Jurkat, Clone E6-1 (cell line): ENCODE data around the gene TUBB1.

Source experiments
- DNase-seq: peaks from one replicate; pipeline ENCODE4 v3.0.0-alpha.2; 2011; ENCODE audit warnings: low read depth, low spot score
- H3K4me3 ChIP-seq: 2 replicates; pipeline ENCODE4 v1.5.1; 2011; ENCODE audit warnings: mild to moderate bottlenecking, low read length, control low read depth, moderate library complexity

Gene TUBB1

DNA sequence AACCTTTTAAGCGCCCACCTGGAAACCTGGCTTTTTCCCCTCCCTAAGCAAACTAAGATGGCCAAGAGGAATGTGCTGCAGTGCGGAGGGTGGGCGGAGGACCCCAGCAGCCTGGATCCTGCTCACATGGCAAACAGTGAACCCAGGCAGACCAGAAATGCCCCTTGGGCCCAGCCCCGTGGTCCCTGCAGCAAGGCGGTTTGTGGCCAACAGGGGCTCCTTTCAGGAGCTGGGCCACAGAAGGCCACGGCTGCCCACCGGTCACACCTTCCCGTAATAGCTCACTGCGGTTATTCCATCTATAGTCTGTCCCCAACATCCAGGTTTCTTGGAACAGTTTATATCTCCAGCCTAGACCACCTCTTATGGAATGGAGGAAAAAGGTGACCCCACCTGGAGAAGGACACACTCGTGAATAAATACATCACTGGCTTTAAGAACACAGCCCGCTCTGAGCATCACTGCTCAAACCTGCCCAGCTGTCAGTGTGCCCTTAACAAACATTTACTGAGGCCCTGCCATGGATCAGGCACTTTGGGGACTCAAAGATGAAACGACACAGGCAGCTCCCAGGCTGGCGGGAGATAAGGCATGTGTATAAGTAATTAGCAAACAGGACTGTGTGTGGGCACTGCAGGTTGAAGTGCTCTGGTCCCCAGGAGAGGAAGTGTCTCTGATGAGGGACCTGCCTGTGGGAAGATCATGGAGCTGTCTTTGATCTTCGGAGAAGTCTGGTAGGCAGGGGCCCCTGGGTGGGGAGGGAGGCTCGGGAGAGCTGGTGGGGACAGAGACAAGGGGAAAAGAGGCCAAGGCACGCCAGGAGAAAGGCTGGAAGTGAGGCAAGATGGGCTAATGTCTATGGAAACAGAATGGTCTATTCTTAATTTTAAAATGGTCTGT, 3.2 kb upstream of the TUBB1 start:
- H3K4me3 ChIP-seq, result no peak overlapping the region
- DNase-seq, result no peak

DNA sequence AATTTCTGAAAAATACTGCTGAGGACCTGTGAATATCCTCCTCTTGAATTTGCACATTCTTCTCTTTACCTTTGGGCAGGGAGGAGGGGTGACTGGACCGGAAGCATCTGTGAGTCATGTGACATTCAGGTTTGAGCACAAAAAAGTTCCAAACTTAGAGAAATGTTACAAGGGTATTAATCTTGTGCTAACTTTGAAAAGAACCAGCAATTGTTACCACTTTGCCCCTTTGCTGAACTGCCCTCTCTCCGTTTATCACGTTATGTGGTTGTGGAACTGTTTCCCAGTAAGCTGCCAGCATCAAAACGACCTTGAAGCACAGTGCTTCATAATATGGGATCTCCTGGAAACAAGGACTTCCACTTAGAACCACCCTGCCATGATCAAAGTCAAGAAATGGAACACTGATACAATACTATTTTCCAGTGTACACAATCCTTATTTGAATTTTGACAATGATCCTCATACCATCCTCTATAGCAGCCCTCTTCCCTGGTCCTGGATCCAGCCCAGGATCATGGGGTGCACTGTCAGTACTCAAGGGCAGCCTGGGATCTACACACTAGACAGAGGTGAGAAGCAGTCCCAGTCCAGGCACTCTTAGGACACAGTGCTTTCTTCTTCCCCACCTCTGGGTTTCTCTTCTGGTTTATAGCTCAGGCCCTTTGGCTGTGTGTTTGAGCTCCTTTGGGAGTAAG, 2.3 kb upstream of the TUBB1 start:
- DNase-seq, result no peak
- no peak overlapping the region for H3K4me3 ChIP-seq

DNA sequence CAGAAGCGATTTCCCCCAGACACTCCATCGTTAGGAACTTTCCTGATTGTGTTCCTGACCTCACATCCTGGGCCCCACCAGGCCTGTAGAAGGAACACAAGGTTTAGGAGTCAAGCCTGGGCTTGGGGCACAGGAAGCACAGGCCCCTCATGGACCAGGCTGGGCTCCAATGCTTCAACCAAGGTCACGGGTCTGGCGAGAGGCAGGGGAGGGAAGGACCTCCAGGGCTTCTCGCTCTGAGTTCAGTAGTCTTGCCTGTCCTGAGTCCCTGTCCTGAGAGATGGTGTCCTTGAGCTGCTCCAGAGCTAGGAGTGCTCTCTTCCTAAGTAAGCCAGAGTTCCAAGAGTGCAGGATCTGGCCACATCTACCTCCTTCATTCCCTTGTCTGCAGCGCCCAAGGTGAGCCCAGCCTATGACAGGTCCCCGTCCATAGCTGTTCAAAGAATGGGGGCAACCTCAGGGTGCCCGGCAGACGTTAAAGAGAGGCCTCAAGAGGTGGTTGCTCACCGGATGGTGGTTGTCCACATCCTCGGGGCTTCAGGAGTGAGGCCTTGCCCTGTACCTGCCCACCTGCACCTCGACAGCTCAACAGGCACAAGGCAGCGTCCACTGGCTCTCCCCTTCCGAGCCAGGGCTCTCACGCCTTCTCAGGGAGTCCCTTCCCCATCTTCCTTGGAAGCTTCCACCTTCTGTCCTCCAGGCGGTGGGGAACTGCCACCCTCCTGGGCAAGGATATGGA, 1.6 kb upstream of the TUBB1 start:
- no peak overlapping the region for H3K4me3 ChIP-seq
- no peak for DNase-seq

DNA sequence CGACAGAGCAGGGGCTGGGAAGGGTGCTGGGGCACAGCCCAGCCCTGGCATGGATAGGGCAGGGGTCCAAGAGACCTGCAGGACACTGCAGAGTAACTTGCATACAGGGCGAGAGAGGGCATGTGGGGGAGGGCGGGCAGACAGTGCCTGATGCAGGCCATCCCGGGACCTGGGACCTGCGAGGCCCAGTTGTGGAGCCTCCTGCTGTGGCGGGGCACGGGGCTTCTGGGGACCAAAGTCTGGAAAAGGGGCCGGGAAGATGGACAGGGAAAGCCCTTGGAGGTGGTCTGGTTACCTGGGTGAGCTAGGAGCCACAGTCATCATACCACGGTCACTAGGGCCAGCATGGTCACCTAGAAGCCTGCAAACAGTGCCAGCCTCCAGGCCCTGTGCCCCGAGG, 412 bp upstream of the TUBB1 start:
- no peak for DNase-seq

DNA sequence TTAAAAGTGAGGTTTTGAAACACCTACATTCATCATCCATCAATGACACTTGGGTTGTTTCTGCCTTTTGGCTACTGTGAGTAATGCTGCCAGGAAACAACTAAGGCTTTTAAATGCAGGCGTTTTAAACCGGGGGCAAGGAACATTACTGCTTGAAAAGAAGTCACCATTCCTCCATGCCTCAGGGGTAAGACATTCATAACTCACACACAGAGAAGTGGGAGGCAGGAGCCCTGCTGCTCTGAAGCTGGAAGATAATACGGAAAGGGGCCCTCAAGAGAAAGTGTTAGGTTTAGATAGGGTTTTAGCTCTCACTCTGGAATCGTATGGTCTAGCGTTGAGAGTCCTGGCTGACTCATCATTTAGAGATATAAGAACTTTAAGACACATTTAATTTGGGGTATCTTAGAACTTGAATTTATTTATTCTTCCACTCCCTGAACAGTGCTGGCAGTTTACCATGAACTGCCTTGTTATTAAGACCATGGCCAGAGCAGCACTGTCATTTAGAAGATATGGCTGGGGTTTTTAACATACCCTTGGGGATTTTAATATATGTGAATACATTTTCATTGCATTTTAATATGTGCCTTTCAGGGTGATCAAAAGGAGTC, 1.8 kb downstream of the TUBB1 start:
- DNase-seq, result no peak
- H3K4me3 ChIP-seq, result no peak overlapping the region

More for the DNA sequence above, 412 bp upstream of the TUBB1 start:
- no peak overlapping the region for H3K4me3 ChIP-seq

DNA sequence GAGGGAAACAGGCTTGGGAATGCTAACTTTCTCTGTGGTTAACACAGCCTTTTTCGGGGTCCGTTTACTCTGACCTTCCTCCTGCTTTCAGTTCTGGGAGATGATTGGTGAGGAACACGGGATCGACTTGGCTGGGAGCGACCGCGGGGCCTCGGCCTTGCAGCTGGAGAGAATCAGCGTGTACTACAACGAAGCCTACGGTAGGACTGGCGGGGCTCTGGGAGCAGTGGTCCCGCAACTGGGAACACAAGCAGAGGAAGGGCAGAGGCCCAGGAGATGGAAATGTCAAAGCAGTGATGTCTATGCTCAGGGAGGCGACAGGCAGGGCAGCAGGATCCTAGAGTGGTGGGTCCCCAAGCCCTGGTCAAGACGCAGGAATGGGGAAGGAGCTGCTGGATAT, 3.5 kb downstream of the TUBB1 start:
- no peak for DNase-seq
- no peak overlapping the region for H3K4me3 ChIP-seq

DNA sequence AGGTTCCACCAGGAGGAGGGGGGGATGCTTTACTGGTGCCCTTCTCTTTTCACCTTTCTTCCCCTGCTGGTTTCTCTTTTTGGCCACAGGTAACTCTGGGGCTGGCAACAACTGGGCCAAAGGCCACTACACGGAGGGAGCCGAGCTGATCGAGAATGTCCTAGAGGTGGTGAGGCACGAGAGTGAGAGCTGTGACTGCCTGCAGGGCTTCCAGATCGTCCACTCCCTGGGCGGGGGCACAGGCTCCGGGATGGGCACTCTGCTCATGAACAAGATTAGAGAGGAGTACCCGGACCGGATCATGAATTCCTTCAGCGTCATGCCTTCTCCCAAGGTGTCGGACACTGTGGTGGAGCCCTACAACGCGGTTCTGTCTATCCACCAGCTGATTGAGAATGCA, 4.4 kb downstream of the TUBB1 start:
- DNase-seq, result no peak
- H3K4me3 ChIP-seq, result no peak overlapping the region

DNA sequence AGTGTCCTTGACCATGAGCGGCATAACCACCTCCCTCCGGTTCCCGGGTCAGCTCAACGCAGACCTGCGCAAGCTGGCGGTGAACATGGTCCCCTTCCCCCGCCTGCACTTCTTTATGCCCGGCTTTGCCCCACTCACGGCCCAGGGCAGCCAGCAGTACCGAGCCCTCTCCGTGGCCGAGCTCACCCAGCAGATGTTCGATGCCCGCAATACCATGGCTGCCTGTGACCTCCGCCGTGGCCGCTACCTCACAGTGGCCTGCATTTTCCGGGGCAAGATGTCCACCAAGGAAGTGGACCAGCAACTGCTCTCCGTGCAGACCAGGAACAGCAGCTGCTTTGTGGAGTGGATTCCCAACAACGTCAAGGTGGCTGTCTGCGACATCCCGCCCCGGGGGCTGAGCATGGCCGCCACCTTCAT, 4.9 kb downstream of the TUBB1 start:
- no peak for DNase-seq
- H3K4me3 ChIP-seq, result no peak overlapping the region

DNA sequence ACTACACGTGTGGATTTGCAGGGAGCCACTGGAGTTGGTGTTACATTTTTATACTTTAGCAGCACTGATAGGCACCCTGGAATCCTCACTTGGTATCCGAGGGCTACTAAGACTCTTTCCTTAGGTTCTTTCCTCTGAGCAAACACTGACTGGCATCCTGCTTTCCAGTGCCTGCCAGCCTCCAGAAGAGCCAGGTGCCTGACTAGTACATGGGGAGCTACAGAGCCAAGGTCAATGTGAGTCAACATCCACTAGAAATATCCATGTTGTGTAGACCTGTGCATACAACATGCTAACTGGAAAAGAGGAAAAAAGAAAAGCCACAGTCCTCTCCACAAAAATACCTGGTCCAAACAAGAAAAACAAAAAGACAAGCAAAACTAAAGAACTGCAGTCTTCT, 5.9 kb downstream of the TUBB1 start:
- no peak overlapping the region for H3K4me3 ChIP-seq
- no peak for DNase-seq

DNA sequence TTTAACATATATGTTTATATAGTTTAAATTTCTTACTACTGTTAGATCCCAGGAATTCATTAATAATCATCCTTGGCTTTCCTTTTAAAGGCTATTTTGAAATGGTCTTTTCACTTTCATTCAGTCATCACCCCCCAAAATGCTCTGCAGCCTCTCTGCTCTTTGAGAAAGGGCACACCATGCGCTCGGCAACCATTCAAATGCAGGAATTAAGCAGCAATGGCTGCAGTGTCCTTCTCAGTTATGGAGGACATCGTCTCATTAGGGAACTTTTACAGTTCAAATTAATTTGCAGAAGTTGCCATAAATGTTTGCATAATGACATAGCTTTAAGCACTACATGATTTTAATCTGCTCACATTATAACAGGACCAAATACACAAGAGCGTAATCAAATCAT, 6.3 kb downstream of the TUBB1 start:
- no peak for DNase-seq
- H3K4me3 ChIP-seq, result no peak overlapping the region

DNA sequence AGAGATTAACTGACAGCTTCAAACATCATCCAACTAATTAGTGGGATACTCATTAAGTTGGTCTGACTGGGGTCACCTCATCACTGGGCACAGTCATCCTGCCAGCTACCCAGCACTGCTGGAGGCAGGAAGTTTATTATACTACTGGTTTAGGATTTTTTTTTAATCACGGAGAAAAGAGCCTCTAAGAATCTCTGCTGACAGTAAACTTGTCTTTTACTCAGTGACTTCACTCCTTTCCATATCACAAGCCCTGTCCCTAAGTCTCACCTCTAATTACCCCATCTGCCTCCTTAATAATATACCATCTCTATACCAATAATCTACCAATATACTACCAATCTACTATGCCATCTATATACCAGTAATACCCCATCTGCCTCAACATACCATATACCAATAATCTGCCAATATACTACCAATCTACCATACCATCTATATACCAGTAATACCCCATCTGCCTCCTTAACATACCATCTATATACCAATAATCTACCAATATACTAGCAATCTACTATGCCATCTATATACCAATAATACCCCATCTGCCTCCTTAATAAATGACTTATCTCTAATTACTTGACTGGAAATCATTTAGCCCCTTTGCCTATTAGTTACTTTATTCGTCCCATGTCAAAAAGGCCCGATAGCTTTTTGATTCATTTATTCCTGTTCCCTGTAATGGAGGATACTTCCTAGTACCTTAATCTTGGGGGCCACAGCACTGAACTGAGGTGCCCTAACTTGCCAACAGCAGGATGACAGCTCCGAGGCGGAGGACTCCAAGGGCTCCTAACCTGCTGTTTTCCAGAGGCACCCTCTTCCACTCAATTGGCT, 7.9 kb downstream of the TUBB1 start:
- no peak overlapping the region for H3K4me3 ChIP-seq
- no peak for DNase-seq

DNA sequence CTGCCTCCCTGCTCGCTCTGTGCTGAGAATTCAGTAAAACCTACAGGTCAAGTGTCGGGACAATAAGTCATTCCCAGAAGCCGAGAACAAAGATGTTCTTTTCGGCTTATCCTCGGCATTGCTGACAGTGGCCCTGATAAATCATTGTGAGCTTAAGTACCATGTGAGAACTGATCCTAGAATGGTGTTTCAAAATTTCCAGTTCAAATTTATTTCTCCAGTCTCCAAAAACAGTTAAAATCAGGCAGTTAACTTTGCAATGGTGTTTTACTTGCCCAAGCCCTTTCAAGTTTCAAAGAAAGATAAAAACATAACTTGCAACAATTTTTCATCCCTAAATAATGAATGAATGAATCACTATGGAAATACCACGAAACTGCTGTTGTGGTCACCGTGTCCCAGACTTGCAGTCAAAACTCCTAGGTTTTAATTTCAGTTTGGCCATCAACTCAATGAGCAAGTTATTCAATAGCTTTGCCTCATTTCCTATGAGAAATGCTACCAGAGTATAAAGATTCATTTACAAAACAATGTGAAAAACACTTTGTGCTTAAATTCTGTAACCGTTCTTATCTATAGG, 8.6 kb downstream of the TUBB1 start:
- DNase-seq, result no peak
- H3K4me3 ChIP-seq, result no peak overlapping the region

DNA sequence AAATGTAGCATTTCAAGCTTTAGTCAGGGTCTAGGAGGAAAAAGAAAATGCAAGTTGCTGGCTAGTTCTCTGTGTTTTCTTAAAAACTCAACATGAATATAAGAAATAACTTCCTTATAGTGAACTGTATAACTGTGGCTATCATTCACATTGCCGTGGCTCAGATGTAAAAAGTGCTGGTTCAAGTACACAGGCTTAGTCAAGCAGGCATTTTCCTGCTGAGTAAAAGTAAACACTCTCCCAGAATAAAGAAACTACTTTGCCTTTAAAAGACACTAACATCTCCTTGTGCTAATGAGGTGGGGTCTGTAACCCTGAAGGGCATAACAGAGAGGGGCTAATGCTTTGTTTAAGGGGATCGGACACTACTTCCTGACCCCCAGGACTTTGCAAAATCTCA, 9.6 kb downstream of the TUBB1 start:
- no peak for DNase-seq
- no peak overlapping the region for H3K4me3 ChIP-seq

DNA sequence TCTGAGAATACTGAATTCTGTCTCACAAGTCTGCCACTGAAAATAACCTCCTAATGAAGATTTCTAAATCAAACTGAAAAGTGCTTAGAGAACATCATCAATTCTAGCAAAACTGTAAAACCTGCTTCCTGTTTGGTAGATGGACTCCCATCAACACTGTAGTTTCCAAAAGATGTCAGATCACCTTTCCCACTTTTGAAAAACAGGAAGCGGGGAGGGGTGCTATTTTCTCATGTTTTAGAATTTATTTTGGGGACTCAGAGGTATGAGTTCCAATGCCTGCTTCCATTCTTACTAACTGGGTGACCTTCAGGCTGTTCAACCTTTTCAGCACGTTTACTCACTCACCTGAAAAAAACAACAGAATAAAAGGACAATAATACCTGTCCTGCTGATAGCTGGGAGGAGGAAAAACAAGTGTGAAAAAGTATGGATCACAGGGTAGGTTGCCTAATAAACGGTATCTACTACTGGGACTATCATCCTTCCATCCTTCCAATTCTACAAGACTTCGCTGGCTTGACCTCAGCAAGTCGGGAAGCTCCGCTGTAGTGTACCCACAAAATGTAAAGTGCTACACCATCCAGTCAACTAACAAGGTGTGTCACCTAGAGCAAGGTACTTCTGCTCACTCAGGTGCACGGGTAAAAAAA, 11.8 kb downstream of the TUBB1 start:
- peak overlapping the region; percentile 73 for H3K4me3 ChIP-seq
- DNase-seq, result no peak

DNA sequence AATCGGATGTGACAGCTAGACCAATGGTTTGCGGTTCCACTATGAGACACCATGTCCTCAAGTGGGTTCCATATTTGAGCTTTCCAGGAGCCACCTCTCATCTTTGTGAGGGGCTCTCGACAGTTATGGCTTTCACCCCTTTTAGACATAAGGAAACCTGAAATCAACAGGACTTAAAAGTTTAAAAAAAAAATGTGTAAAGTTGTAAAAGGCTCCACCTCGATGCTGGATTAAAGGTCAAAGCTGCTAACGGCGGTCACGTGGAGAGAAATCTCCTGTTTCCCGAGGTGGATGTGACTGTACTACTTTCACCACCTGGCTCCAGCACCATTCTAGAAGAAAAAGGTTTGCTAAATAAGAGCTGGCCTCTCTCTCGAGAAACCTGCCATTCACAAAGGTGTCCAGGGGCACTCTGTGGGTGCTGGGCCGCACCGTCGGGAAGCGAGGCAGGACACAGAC, 12.4 kb downstream of the TUBB1 start:
- peak overlapping the region; percentile 73 for H3K4me3 ChIP-seq
- DNase-seq, result no peak

DNA sequence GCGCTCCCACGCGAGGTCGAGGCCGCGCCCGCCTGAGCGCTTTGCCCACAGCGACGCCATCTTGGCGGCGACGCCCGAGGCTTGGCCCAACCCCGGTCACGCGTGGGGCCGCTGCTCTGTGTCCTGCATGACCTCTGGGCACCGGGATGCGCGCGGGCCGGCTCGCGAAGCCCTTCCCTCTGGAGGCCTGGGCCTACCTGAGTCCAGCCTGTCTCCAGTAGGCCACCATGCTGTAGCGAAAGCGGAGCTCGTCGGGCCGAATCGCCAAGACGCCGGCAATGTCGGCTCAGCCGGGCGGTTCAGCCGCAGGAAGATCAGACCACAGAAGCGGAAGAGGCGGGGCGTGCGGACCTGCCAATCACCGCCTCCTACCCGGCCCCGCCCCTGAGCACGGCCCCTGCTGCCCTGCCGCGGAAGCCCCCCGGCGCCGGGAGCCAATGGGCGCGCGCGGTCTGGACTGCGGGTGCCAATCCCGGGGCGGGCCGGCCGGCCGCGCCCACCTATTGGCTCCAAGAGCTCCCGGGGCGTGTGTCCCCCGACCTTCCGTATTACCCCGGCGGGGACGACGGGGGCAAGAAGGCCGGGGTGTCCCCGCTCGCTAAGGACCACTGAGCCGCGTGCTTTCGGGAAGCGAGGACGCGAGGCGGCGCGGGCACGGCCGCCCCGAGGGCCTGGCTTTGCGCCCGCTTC, 12.9 kb downstream of the TUBB1 start, which contains the start of gene ATP5F1E:
Gene ATP5F1E (minus strand): TSS at position 313 of the 690 bp plus-strand sequence. CDS start 84 bp downstream, at position 229.
- H3K4me3 ChIP-seq, result peak within 1 kb of the TSS; percentile 73
- peak; percentile 90 for DNase-seq

DNA sequence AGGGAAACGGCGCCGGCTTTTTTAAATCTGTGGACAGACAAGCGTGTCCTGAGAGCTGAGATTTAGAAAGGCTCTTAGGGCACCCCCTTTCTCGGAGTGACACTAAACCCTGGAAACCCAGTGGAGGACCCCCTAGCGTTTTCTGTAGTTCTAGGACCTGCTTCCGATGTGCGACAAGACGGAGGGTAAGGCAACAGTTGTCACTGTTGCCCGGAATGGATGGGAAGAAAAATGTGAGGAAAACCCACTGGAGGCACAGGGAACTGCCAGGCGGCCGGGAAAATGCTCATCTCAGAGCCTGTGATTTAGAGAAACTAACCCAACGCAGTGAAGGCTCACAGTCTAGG, 13.5 kb downstream of the TUBB1 start:
- DNase-seq, result peak; percentile 50
- peak overlapping the region; percentile 53 for H3K4me3 ChIP-seq
